PC-3 (cell line): ENCODE data around the gene PSG5.
"Not testable (repeated sequence)": the region's sequence is repeated elsewhere in the genome, so short reads cannot be mapped to it uniquely, and the experiment has no call there.

ENCODE experiments used
- EZH2 ChIP-seq: fragments of 300-600 bp; sonication (generic); IDR thresholded peaks from one replicate; pipeline ENCODE4 v1.6.1; 2017; ENCODE audit warnings: antibody characterized with exemption, mild to moderate bottlenecking, low read length; ENCODE audit not compliant: unreplicated experiment
- EZH2phosphoT487 ChIP-seq: fragments of 300-600 bp; sonication (generic); IDR thresholded peaks from 2 replicates; pipeline ENCODE4 v1.6.1; 2018; ENCODE audit warnings: mild to moderate bottlenecking, antibody characterized with exemption, low read length, borderline replicate concordance
- TF ChIP-seq, protein P1 (sequence below): fragments of 300-600 bp; sonication (generic); conservative IDR thresholded peaks from 2 replicates; pipeline ENCODE4 v1.5.1; 2017; ENCODE audit warnings: antibody characterized with exemption, low read depth, mild to moderate bottlenecking, low read length

- TF ChIP-seq, protein P1, sequence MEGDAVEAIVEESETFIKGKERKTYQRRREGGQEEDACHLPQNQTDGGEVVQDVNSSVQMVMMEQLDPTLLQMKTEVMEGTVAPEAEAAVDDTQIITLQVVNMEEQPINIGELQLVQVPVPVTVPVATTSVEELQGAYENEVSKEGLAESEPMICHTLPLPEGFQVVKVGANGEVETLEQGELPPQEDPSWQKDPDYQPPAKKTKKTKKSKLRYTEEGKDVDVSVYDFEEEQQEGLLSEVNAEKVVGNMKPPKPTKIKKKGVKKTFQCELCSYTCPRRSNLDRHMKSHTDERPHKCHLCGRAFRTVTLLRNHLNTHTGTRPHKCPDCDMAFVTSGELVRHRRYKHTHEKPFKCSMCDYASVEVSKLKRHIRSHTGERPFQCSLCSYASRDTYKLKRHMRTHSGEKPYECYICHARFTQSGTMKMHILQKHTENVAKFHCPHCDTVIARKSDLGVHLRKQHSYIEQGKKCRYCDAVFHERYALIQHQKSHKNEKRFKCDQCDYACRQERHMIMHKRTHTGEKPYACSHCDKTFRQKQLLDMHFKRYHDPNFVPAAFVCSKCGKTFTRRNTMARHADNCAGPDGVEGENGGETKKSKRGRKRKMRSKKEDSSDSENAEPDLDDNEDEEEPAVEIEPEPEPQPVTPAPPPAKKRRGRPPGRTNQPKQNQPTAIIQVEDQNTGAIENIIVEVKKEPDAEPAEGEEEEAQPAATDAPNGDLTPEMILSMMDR, result not testable (repeated sequence)
- TF ChIP-seq EZH2, EZH2phosphoT487: not testable (repeated sequence)
Measured at GRCh38 chr19:43149788-43150187, 36.5 kb downstream of the PSG5 start.
